ENCODE measurements around the gene SPARC. TPM values are rescaled to one million over a fixed set of nuclear protein-coding genes. Genes with fewer than 3 reads are reported as not detected.

Gene SPARC
- total RNA-seq, 2 donors from 2014 or later = 0.18 to 0.91 TPM

- Mint-ChIP-seq H3K27ac (no peak overlapping the region), H3K36me3 (no peaks in the 10 kb centered on the region), H3K9me3 (no peaks in the 10 kb centered on the region)
- DNase-seq (ENCODE audit: low spot score in 2 of 2) = no peak
- no peak for ATAC-seq
These were observed 29.6 kb downstream of the SPARC start for GRCh38 chr5:151657114-151657513.

GRCh38 chr5:151656311-151656710 is 30.4 kb downstream of the SPARC start:
- no peak for ATAC-seq
- Mint-ChIP-seq H3K27ac (no peak overlapping the region), H3K9me3 (no peaks in the 10 kb centered on the region), H3K36me3 (no peaks in the 10 kb centered on the region)
- DNase-seq (ENCODE audit: low spot score in 2 of 2) = no peak

GRCh38 chr5:151651997-151652645 is 34.6 kb downstream of the SPARC start:
- ATAC-seq (peak; percentile 90 to 94), DNase-seq (ENCODE audit: low spot score in 2 of 2) (peak; percentile 65 to 78)
- no peaks in the 10 kb centered on the region for H3K36me3 Mint-ChIP-seq
- H3K9me3 Mint-ChIP-seq = no peaks in the 10 kb centered on the region
- H3K27ac Mint-ChIP-seq = no peak overlapping the region

GRCh38 chr5:151648988-151649387 is 37.7 kb downstream of the SPARC start:
- Mint-ChIP-seq H3K36me3 (no peaks in the 10 kb centered on the region), H3K9me3 (no peaks in the 10 kb centered on the region), H3K27ac (no peak overlapping the region)
- DNase-seq (ENCODE audit: low spot score in 2 of 2) (no peak), ATAC-seq (no peak)

GRCh38 chr5:151648089-151648488 is 38.6 kb downstream of the SPARC start:
- H3K9me3 Mint-ChIP-seq = no peaks in the 10 kb centered on the region

GRCh38 chr5:151647320-151647861 is 39.3 kb downstream of the SPARC start:
- ATAC-seq (peak; percentile 46 to 76), DNase-seq (ENCODE audit: low spot score in 2 of 2) (no peak)
- no peak overlapping the region for H3K27ac Mint-ChIP-seq
- no peaks in the 10 kb centered on the region for H3K36me3 Mint-ChIP-seq
- no peaks in the 10 kb centered on the region for H3K9me3 Mint-ChIP-seq

More at GRCh38 chr5:151648089-151648488, 38.6 kb downstream of the SPARC start:
- no peak overlapping the region for H3K27ac Mint-ChIP-seq
- H3K36me3 Mint-ChIP-seq = no peaks in the 10 kb centered on the region
- ATAC-seq = peak in 1 of 2 donors; percentile 16
- no peak for DNase-seq (ENCODE audit: low spot score in 2 of 2)

- Mint-ChIP-seq H3K36me3 (no peaks in the 10 kb centered on the region), H3K27ac (no peak overlapping the region), H3K9me3 (no peaks in the 10 kb centered on the region)
- ATAC-seq = no peak
- DNase-seq (ENCODE audit: low spot score in 2 of 2) = no peak
These were observed 40.4 kb downstream of the SPARC start for GRCh38 chr5:151646334-151646733.

GRCh38 chr5:151643388-151643787 is 43.3 kb downstream of the SPARC start:
- Mint-ChIP-seq H3K36me3 (no peaks in the 10 kb centered on the region), H3K27ac (no peak overlapping the region), H3K9me3 (no peaks in the 10 kb centered on the region)
- ATAC-seq (no peak), DNase-seq (ENCODE audit: low spot score in 2 of 2) (no peak)

- ATAC-seq (no peak), DNase-seq (ENCODE audit: low spot score in 2 of 2) (no peak)
- H3K27ac Mint-ChIP-seq = no peak overlapping the region
- H3K36me3 Mint-ChIP-seq = no peaks in the 10 kb centered on the region
- H3K9me3 Mint-ChIP-seq = no peaks in the 10 kb centered on the region
These were observed 44.1 kb downstream of the SPARC start for GRCh38 chr5:151642472-151643140.

- Mint-ChIP-seq H3K27ac (no peak overlapping the region), H3K36me3 (no peaks in the 10 kb centered on the region), H3K9me3 (no peaks in the 10 kb centered on the region)
- ATAC-seq = no peak
- DNase-seq (ENCODE audit: low spot score in 2 of 2) = no peak
These were observed 48.1 kb downstream of the SPARC start for GRCh38 chr5:151638619-151639018.

GRCh38 chr5:151637676-151638075 is 49.0 kb downstream of the SPARC start:
- ATAC-seq (no peak), DNase-seq (ENCODE audit: low spot score in 2 of 2) (no peak)
- Mint-ChIP-seq H3K36me3 (no peaks in the 10 kb centered on the region), H3K9me3 (no peaks in the 10 kb centered on the region), H3K27ac (no peak overlapping the region)

GRCh38 chr5:151633892-151634291 is 52.8 kb downstream of the SPARC start:
- Mint-ChIP-seq H3K36me3 (no peaks in the 10 kb centered on the region), H3K9me3 (no peaks in the 10 kb centered on the region), H3K27ac (no peak overlapping the region)
- no peak for DNase-seq (ENCODE audit: low spot score in 2 of 2)
- ATAC-seq = no peak

GRCh38 chr5:151632941-151633340 is 53.8 kb downstream of the SPARC start:
- no peak for DNase-seq (ENCODE audit: low spot score in 2 of 2)
- Mint-ChIP-seq H3K36me3 (no peaks in the 10 kb centered on the region), H3K27ac (no peak overlapping the region), H3K9me3 (no peaks in the 10 kb centered on the region)
- no peak for ATAC-seq

- DNase-seq (ENCODE audit: low spot score in 2 of 2) (no peak), ATAC-seq (no peak)
- no peaks in the 10 kb centered on the region for H3K9me3 Mint-ChIP-seq
- H3K27ac Mint-ChIP-seq = no peak overlapping the region
- no peaks in the 10 kb centered on the region for H3K36me3 Mint-ChIP-seq
These were observed 54.2 kb downstream of the SPARC start for GRCh38 chr5:151632524-151632923.

- no peaks in the 10 kb centered on the region for H3K36me3 Mint-ChIP-seq
- no peak overlapping the region for H3K27ac Mint-ChIP-seq
- no peak for DNase-seq (ENCODE audit: low spot score in 2 of 2)
- ATAC-seq = no peak
- H3K9me3 Mint-ChIP-seq = no peaks in the 10 kb centered on the region
These were observed 54.8 kb downstream of the SPARC start for GRCh38 chr5:151631941-151632340.

GRCh38 chr5:151630088-151630487 is 56.6 kb downstream of the SPARC start:
- no peak for ATAC-seq
- Mint-ChIP-seq H3K9me3 (no peaks in the 10 kb centered on the region), H3K36me3 (no peaks in the 10 kb centered on the region), H3K27ac (no peak overlapping the region)
- no peak for DNase-seq (ENCODE audit: low spot score in 2 of 2)

GRCh38 chr5:151628112-151628823 is 58.4 kb downstream of the SPARC start:
- no peaks in the 10 kb centered on the region for H3K36me3 Mint-ChIP-seq
- no peaks in the 10 kb centered on the region for H3K9me3 Mint-ChIP-seq
- H3K27ac Mint-ChIP-seq = no peak overlapping the region
- DNase-seq (ENCODE audit: low spot score in 2 of 2) (no peak), ATAC-seq (no peak)
